GM19351 (cell line): ENCODE results near the gene MAGI1.
A peak's percentile ranks its signal among the peaks of the same experiment; 100 is the strongest.

Experiments
- ATAC-seq: cut with Tn5 transposase; IDR thresholded peaks from one replicate; pipeline ENCODE4 v1.9.1; 2021; ENCODE audit warnings: mild to moderate bottlenecking, moderate library complexity; ENCODE audit not compliant: unreplicated experiment

The MAGI1 gene

GRCh38 chr3:65352951-65353350, 685.8 kb downstream of the MAGI1 start:
- ATAC-seq: no peak

- ATAC-seq: no peak
Observed at GRCh38 chr3:65351753-65352152, 687.0 kb downstream of the MAGI1 start.

GRCh38 chr3:65350801-65351476, 687.8 kb downstream of the MAGI1 start:
- ATAC-seq: no peak

- no peak for ATAC-seq
Observed at GRCh38 chr3:65348398-65348995, 690.2 kb downstream of the MAGI1 start.

GRCh38 chr3:65347166-65347565, 691.6 kb downstream of the MAGI1 start:
- ATAC-seq: no peak

- ATAC-seq: no peak
Observed at GRCh38 chr3:65344846-65345245, 693.9 kb downstream of the MAGI1 start.

- no peak for ATAC-seq
Observed at GRCh38 chr3:65344444-65344843, 694.3 kb downstream of the MAGI1 start.

GRCh38 chr3:65343736-65344135, 695.0 kb downstream of the MAGI1 start:
- ATAC-seq: no peak

- no peak for ATAC-seq
Observed at GRCh38 chr3:65343026-65343425, 695.7 kb downstream of the MAGI1 start.

GRCh38 chr3:65342084-65342683, 696.5 kb downstream of the MAGI1 start:
- peak; percentile 75 for ATAC-seq

- ATAC-seq: no peak
Observed at GRCh38 chr3:65339192-65339740, 699.5 kb downstream of the MAGI1 start.

GRCh38 chr3:65338571-65338970, 700.1 kb downstream of the MAGI1 start:
- no peak for ATAC-seq

- no peak for ATAC-seq
Observed at GRCh38 chr3:65335587-65335986, 703.1 kb downstream of the MAGI1 start.

GRCh38 chr3:65334045-65334665, 704.6 kb downstream of the MAGI1 start:
- no peak for ATAC-seq

- ATAC-seq: no peak
Observed at GRCh38 chr3:65331730-65332129, 707.0 kb downstream of the MAGI1 start.

GRCh38 chr3:65330072-65330471, 708.6 kb downstream of the MAGI1 start:
- no peak for ATAC-seq

- ATAC-seq: no peak
Observed at GRCh38 chr3:65328148-65328547, 710.6 kb downstream of the MAGI1 start.

GRCh38 chr3:65326574-65326973, 712.1 kb downstream of the MAGI1 start:
- ATAC-seq: no peak

- ATAC-seq: no peak
Observed at GRCh38 chr3:65322910-65323309, 715.8 kb downstream of the MAGI1 start.

- no peak for ATAC-seq
Observed at GRCh38 chr3:65318231-65318630, 720.5 kb downstream of the MAGI1 start.

- no peak for ATAC-seq
Observed at GRCh38 chr3:65314916-65315315, 723.8 kb downstream of the MAGI1 start.

- ATAC-seq: no peak
Observed at GRCh38 chr3:65314269-65314668, 724.4 kb downstream of the MAGI1 start.
